GM19023 (cell line): Measurements from ENCODE around the gene CHMP1A.
"Not testable (repeated sequence)": the region's sequence is repeated elsewhere in the genome, so short reads cannot be mapped to it uniquely, and the experiment has no call there.

Experiments used
- ATAC-seq: cut with Tn5 transposase; IDR thresholded peaks from one replicate; pipeline ENCODE4 v1.9.1; 2021; ENCODE audit warnings: mild to moderate bottlenecking, moderate library complexity; ENCODE audit not compliant: unreplicated experiment

Gene CHMP1A

DNA sequence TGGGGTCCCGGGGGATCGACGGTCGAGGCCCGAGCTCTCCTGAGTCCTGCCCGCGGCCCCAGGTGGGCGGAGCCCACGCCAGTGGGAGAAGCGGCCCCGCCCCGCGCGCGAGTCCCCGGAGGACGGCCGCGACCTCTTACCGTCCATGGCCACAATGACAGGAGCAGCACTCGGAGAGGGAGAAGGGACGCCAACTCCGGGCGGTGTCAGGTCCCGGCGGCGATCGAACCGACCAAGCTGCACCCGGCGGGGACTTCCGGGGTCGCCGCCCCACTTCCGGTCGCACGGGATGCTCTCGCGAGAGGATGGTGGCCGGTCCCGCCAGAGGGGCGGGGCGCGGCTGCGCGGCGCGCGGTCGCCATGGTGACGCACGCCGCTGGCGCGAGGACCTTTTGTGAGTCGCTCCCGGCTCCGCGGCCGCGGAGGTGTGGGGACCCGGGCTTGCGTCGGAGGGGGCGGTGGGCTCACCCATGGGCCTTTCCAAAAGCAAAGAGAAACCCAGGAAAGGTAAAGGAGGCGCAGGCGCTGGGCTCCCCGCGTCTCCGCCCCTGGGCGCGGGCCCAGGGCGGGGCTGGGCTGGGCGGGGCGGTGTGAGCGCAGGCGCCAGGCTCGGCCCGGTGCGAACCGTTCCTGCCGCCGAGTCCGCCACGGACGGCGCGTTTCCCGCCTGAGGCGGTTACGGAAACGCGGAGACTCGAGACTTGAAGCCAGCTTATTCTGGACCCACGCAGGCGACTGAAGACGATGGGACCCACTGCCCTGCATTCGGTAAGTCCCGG is at the start of gene CHMP1A, which contains the start of gene SPATA33:
Gene CHMP1A, minus strand, starts transcription at position 267 of the 779 bp plus-strand sequence. Its CDS starts 120 bp downstream, at position 147.
Gene SPATA33, plus strand, starts transcription at position 395 of the 779 bp plus-strand sequence. Its CDS starts 76 bp downstream, at position 471.
- peak; percentile 88 for ATAC-seq

GRCh38 chr16:89706518-89707260 is 49.2 kb upstream of the CHMP1A start:
- no peak for ATAC-seq

DNA sequence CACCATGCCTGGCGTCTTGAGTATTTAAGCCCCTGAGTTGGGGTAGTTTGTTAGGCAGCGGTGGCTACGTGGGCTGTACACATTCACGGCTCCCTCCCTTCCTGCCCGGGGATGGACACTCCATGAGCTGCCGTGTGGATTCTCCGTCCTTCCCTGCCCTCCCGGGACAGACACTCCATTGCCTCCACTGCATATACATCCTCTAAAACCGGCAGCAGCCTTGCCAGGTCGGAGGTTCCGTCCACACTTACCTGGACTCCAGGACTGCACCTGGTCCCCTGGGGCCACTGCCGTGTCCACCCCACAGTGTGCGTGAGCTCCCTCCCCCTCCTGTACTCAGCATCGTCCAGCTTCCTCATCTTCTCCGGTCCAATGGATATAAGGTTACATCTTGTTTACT is 47.5 kb upstream of the CHMP1A start:
- no peak for ATAC-seq

GRCh38 chr16:89704281-89704680 is 46.8 kb upstream of the CHMP1A start:
- no peak for ATAC-seq

GRCh38 chr16:89701425-89702406 is 44.2 kb upstream of the CHMP1A start, which contains the start of gene SPATA2L:
Gene SPATA2L, minus strand, starts transcription at chr16:89701705. Its CDS starts 473 bp downstream, at chr16:89701232.
- peak; percentile 68 for ATAC-seq

DNA sequence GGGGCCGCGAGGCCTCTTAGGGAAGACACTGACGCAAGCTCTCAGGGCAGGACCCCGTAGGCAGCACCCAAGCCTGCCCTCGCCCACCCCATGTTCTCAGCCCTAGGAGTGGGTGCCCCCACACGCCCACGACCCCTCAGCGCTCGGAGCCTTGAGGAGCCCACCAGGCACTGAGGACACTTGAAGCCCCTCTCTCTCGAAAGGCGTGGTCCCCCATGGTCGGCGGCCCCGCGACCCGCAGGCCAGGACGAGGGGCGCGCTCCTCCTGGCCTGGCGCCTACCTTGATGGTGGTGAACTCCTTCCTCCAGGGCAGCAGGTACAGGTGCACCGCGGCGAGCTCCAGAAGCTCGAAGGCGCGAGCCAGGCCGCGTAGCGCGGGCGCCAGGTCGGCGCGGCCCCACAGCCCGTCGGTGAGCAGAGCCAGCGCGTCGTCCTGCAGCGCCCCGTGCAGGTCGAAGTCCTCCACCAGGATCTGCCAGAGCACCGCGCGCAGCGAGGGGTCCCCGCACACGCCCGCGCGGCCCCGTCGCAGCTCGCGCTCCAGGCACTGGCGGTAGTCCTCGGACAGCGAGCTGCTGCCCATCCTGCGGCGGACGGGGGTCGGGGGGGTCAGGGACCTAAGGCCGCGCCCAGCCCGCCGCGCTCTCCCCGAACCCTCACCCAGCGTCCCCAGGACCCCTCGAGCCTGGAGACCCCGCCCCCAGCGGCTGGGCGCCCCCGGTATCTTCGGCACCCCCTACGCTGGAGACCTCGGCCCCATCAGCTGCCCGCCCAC is 43.3 kb upstream of the CHMP1A start:
- ATAC-seq, result peak; percentile 4

DNA sequence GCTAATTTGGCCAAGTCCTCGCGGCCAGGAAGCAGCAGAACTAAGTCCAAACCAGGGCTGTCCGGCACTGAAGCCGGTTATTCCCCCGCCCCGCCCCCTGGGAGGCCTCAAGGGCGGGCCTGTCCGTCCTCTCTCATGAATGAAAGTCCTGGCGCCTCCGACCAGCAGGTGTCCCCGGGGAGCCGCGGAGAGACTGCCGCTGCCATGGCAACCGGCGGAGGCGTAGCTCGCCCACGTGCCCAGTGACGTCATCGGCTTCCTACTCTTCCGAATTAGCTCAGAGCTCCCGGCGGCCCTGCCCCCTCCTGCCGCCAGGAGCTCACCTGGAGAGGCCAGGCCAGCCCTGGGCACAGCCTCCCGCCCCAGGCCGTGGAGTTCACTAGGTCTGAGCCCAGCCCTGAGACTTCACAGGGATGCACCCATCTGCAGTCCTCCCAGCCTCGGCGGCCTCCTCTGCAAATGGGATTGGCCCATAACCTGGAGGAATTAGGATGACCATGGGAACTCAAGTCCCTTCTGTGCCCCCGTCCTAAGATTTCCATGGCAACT is 42.7 kb upstream of the CHMP1A start:
- peak; percentile 38 for ATAC-seq

- not testable (repeated sequence) for ATAC-seq
Measured at GRCh38 chr16:89699629-89700099, 42.2 kb upstream of the CHMP1A start.

GRCh38 chr16:89698717-89699116 is 41.2 kb upstream of the CHMP1A start:
- ATAC-seq, result not testable (repeated sequence)

DNA sequence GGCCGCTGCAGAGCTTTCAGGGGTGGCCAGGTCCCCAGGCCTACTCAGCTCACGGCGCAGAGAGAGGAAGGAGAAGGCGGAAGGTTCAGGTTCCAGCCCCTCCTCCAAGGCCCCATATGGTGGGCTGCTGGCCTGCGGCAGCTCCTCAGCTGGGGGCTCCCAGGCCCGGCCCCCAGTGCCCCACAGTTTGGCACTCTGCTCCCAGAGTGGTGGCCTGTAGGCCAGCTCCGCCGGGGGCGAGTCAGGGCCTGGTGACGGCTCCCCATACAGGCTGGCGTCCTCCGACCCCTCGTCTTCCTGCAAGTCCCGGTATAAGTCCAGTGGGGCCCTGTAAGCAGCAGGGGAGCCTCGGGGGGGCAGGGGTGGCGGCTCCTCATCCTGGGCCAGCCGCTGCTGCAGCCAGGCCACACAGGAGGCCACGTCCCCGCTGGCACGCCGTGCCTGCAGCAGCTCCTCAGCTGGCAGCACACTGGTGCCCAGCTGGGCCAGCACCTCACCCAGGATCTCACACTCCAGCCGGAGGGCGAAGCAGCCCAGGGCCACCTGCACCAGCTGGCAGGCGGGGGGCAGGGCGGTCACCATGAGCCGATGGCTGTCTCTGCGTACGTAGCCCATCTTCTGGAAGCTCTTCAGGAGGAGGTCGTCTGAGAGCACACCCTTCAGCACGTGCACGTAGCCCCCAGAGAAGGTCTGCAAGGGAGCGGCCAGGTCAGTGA is 40.3 kb upstream of the CHMP1A start:
- no peak for ATAC-seq

DNA sequence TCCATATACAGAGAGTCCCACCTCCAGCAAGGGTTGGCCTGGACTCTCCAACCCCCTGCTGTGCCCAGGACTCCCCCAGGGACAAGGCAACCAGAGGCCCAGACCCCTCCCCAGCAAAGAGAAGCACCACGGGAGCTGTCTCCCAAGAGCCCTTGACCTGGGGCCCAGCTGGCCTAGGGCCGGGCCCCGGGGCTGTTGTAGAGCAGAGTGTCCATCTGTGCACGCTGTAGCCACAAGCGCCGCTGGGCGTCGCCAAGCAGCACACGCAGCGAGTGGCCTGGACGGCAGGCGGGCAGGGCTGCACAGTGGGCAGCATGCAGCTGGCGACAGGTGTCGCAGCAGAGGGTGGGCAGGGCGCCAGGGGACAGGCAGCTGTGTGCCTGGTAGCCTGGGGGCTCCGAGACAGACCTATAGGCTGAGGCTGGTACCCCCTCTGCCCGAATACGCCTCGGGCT is 39.7 kb upstream of the CHMP1A start:
- no peak for ATAC-seq

GRCh38 chr16:89696670-89697128 is 39.2 kb upstream of the CHMP1A start:
- no peak for ATAC-seq

- no peak for ATAC-seq
Measured at GRCh38 chr16:89695875-89696669, 38.6 kb upstream of the CHMP1A start.

- no peak for ATAC-seq
Measured at GRCh38 chr16:89695086-89695874, 37.8 kb upstream of the CHMP1A start.

GRCh38 chr16:89694784-89695085 is 37.2 kb upstream of the CHMP1A start:
- ATAC-seq, result not testable (repeated sequence)

DNA sequence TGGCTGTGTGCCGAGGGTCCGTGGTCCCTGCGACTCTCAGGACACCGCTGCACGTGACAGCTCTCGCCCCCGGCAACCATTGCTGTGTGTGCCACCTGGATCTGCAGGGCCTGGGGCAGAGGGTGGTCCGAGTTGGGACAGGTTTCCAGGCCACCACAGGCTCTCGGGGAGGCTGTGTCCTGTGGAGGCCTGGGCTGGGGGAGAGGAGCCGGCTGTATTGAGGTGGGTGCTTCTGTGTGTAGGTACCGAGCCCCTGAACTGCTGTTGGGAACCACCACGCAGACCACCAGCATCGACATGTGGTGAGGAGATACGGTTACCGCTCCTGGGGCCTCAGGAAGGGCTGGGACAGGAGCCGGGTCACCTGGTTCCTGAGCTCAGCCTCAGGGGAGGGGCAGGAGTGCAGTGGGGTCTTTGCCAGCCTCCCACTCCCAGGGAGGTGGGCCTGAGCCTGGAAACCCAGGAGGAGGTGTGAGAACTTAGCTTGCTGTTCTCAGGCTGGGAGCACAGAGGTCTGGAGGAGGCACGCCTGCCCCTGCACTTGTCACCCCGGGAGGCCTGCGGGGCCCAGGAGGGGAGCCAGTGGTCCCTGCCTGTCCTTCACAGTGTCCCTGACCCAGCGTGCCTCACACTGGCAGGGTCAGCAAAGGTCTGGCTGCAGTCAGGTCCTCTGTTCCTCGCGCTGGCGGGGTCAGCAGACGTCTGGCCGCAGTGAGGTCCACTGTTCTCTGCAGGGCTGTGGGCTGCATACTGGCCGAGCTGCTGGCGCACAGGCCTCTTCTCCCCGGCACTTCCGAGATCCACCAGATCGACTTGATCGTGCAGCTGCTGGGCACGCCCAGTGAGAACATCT is 36.6 kb upstream of the CHMP1A start:
- no peak for ATAC-seq
